HG03575 (cell line): Measurements from ENCODE around the gene PLEKHJ1.

Experiments
- ATAC-seq: cut with Tn5 transposase; IDR thresholded peaks from one replicate; pipeline ENCODE4 v1.9.1; 2021; ENCODE audit not compliant: unreplicated experiment, insufficient number of reproducible peaks, low FRiP score; ENCODE audit errors: extremely low read depth

The PLEKHJ1 gene

GRCh38 chr19:2251106-2252054, 15.3 kb upstream of the PLEKHJ1 start:
- no peak for ATAC-seq

- no peak for ATAC-seq
These were observed 14.6 kb upstream of the PLEKHJ1 start for GRCh38 chr19:2250766-2251105.

- no peak for ATAC-seq
These were observed 14.0 kb upstream of the PLEKHJ1 start for GRCh38 chr19:2249880-2250765.

- ATAC-seq: no peak
These were observed 13.1 kb upstream of the PLEKHJ1 start, which contains the start of gene AMH for GRCh38 chr19:2249010-2249866. TSS of gene AMH (plus strand) at chr19:2249323. CDS start at chr19:2249333, 10 bp downstream.

- no peak for ATAC-seq
These were observed 12.2 kb upstream of the PLEKHJ1 start for GRCh38 chr19:2248136-2249009.

- ATAC-seq: no peak
These were observed 11.4 kb upstream of the PLEKHJ1 start for GRCh38 chr19:2247433-2248101.

GRCh38 chr19:2246801-2247361, 10.8 kb upstream of the PLEKHJ1 start:
- no peak for ATAC-seq

- ATAC-seq: no peak
These were observed 10.0 kb upstream of the PLEKHJ1 start for GRCh38 chr19:2246014-2246620.

- ATAC-seq: no peak
These were observed 9.1 kb upstream of the PLEKHJ1 start for GRCh38 chr19:2245273-2245672.

GRCh38 chr19:2244486-2244885, 8.4 kb upstream of the PLEKHJ1 start:
- ATAC-seq: no peak

- ATAC-seq: no peak
These were observed 7.9 kb upstream of the PLEKHJ1 start for GRCh38 chr19:2244125-2244411.

- ATAC-seq: no peak
These were observed 7.4 kb upstream of the PLEKHJ1 start for GRCh38 chr19:2243274-2244124.

- ATAC-seq: no peak
These were observed 6.7 kb upstream of the PLEKHJ1 start for GRCh38 chr19:2242816-2243215.

- no peak for ATAC-seq
These were observed 6.0 kb upstream of the PLEKHJ1 start for GRCh38 chr19:2242092-2242537.

- ATAC-seq: no peak
These were observed 5.0 kb upstream of the PLEKHJ1 start for GRCh38 chr19:2240881-2241760.
